ENCODE results near the gene TBPL2. TPM values are rescaled to one million over a fixed set of nuclear protein-coding genes. Genes with fewer than 3 reads are reported as not detected.

The TBPL2 gene
- total RNA-seq (2022): not detected in 2 replicates
- Bru-seq, nascent RNA: not detected
- BruChase-seq, experiment 1, labeled RNA remaining after a 6-hour chase: not detected
- percentile 10 among the genes with signal in this experiment for BruChase-seq, experiment 2, labeled RNA remaining after a 2-hour chase
- long read RNA-seq: 0 reads

GRCh38 chr14:55440385-55440784 is at the start of gene TBPL2:
TSS of gene TBPL2 (minus strand) at chr14:55440616. CDS start at chr14:55440449, 167 bp downstream.
- Mint-ChIP-seq H3K36me3 (ENCODE audit: insufficient read depth, unreplicated experiment) (no peaks in the 10 kb centered on the region), H3K4me1 (ENCODE audit: insufficient read depth, unreplicated experiment) (no peaks in the 10 kb centered on the region), H3K9me3 (ENCODE audit: unreplicated experiment) (no peaks in the 10 kb centered on the region), H3K27me3 (ENCODE audit: insufficient read depth, unreplicated experiment) (peaks cover 16% of the 10 kb centered on the region), H3K4me3 (ENCODE audit: unreplicated experiment) (no peak within 1 kb of the TSS), H3K27ac (ENCODE audit: low read depth, unreplicated experiment) (no peak within 1 kb of the TSS)
- CTCF ChIA-PET: interaction anchor here (0.6 to 2.5 kb wide), 6 partner anchors 47 to 1035 kb away, joined by 3 to 9 read pairs (median 4); no protein-coding TSS in a partner anchor
- DNase-seq (ENCODE audit: unreplicated experiment): no peak
- POLR2A ChIA-PET: no interaction called here
- intact Hi-C loops (cut with micrococcal nuclease): no loop called here
- no peak for TF ChIP-seq CTCF (IDR thresholded peaks at IDR 0.05; ENCODE audit: unreplicated experiment)
- no TSS peak for BruUV-seq (replicated peaks)

- TF ChIP-seq CTCF (IDR thresholded peaks at IDR 0.05; ENCODE audit: unreplicated experiment): no peak
- no peak overlapping the region for H3K27ac Mint-ChIP-seq (ENCODE audit: low read depth, unreplicated experiment)
- intact Hi-C loops (cut with micrococcal nuclease): no loop called here
- peaks cover 3% of the 10 kb centered on the region for H3K4me1 Mint-ChIP-seq (ENCODE audit: insufficient read depth, unreplicated experiment)
- BruUV-seq (replicated peaks): no TSS peak
- POLR2A ChIA-PET: no interaction called here
- DNase-seq (ENCODE audit: unreplicated experiment): no peak
- CTCF ChIA-PET: interaction anchor here (0.7 kb wide), 1 partner anchor 73 kb away, joined by 3 read pairs; no protein-coding TSS in a partner anchor
- no peak overlapping the region for H3K4me3 Mint-ChIP-seq (ENCODE audit: unreplicated experiment)
- H3K9me3 Mint-ChIP-seq (ENCODE audit: unreplicated experiment): no peaks in the 10 kb centered on the region
- H3K27me3 Mint-ChIP-seq (ENCODE audit: insufficient read depth, unreplicated experiment): no peaks in the 10 kb centered on the region
- H3K36me3 Mint-ChIP-seq (ENCODE audit: insufficient read depth, unreplicated experiment): no peaks in the 10 kb centered on the region
Observed at GRCh38 chr14:55488204-55488603, 47.8 kb upstream of the TBPL2 start.

GRCh38 chr14:55482936-55483605 is 42.7 kb upstream of the TBPL2 start:
- POLR2A ChIA-PET: interaction anchor here (0.5 to 0.9 kb wide), 2 partner anchors 14 to 310 kb away, joined by 3 read pairs; no protein-coding TSS in a partner anchor
- no peaks in the 10 kb centered on the region for H3K36me3 Mint-ChIP-seq (ENCODE audit: insufficient read depth, unreplicated experiment)
- CTCF ChIA-PET: interaction anchor here (0.5 to 0.6 kb wide), 2 partner anchors 56 to 238 kb away, joined by 3 to 5 read pairs; no protein-coding TSS in a partner anchor
- H3K9me3 Mint-ChIP-seq (ENCODE audit: unreplicated experiment): no peaks in the 10 kb centered on the region
- BruUV-seq (replicated peaks): no TSS peak
- H3K27me3 Mint-ChIP-seq (ENCODE audit: insufficient read depth, unreplicated experiment): no peaks in the 10 kb centered on the region
- H3K4me1 Mint-ChIP-seq (ENCODE audit: insufficient read depth, unreplicated experiment): peaks cover 9% of the 10 kb centered on the region
- TF ChIP-seq CTCF (IDR thresholded peaks at IDR 0.05; ENCODE audit: unreplicated experiment): no peak
- intact Hi-C loops (cut with micrococcal nuclease): no loop called here
- H3K27ac Mint-ChIP-seq (ENCODE audit: low read depth, unreplicated experiment): peak overlapping the region; percentile 9
- H3K4me3 Mint-ChIP-seq (ENCODE audit: unreplicated experiment): no peak overlapping the region
- no peak for DNase-seq (ENCODE audit: unreplicated experiment)

- intact Hi-C loops (cut with micrococcal nuclease): no loop called here
Observed at GRCh38 chr14:55481769-55482168, 41.4 kb upstream of the TBPL2 start.

More at GRCh38 chr14:55481769-55482168, 41.4 kb upstream of the TBPL2 start:
- no peak overlapping the region for H3K27ac Mint-ChIP-seq (ENCODE audit: low read depth, unreplicated experiment)
- no peak for DNase-seq (ENCODE audit: unreplicated experiment)
- H3K9me3 Mint-ChIP-seq (ENCODE audit: unreplicated experiment): no peaks in the 10 kb centered on the region
- BruUV-seq (replicated peaks): no TSS peak
- no peaks in the 10 kb centered on the region for H3K27me3 Mint-ChIP-seq (ENCODE audit: insufficient read depth, unreplicated experiment)
- no peak for TF ChIP-seq CTCF (IDR thresholded peaks at IDR 0.05; ENCODE audit: unreplicated experiment)
- H3K36me3 Mint-ChIP-seq (ENCODE audit: insufficient read depth, unreplicated experiment): no peaks in the 10 kb centered on the region
- no peak overlapping the region for H3K4me3 Mint-ChIP-seq (ENCODE audit: unreplicated experiment)
- ChIA-PET CTCF (no interaction called here), POLR2A (no interaction called here)
- peaks cover 9% of the 10 kb centered on the region for H3K4me1 Mint-ChIP-seq (ENCODE audit: insufficient read depth, unreplicated experiment)
